HepG2 (cell line): ENCODE measurements around the gene FBXO30. TPM values are rescaled to one million over a fixed set of nuclear protein-coding genes. Genes with fewer than 3 reads are reported as not detected.

Experiments used
- ATF7 ChIP-seq, 2 experiments: fragments of 450-650 bp in 1 of 2; sonication (generic) in 1 of 2; formaldehyde crosslinking in 1 of 2; IDR thresholded peaks; 2 replicates each; pipeline versions ENCODE4 v1.4.0 to v1.6.1; 2016 to 2020; ENCODE audit warnings: antibody characterized with exemption in 1 of 2, mild to moderate bottlenecking in 1 of 2, missing genetic modification reagents in 1 of 2
- CHCHD3 ChIP-seq: sonication (generic); formaldehyde crosslinking; IDR thresholded peaks from 2 replicates; pipeline ENCODE4 v1.8.0; 2022; ENCODE audit warnings: mild to moderate bottlenecking, missing genetic modification reagents, moderate library complexity
- GFI1 ChIP-seq: sonication (generic); formaldehyde crosslinking; IDR thresholded peaks from 2 replicates; pipeline ENCODE4 v1.5.0; 2020; ENCODE audit warnings: missing genetic modification reagents, mild to moderate bottlenecking, borderline replicate concordance
- PHB2 ChIP-seq: fragments of 450-650 bp; IDR thresholded peaks from 2 replicates; pipeline ENCODE4 v1.6.1; 2018; ENCODE audit not compliant: partially characterized antibody
- SETDB1 ChIP-seq: sonication (generic); formaldehyde crosslinking; IDR thresholded peaks from 2 replicates; pipeline ENCODE4 v1.5.1; 2020; ENCODE audit warnings: missing genetic modification reagents, mild to moderate bottlenecking, borderline replicate concordance
- SP2 ChIP-seq: sonication (generic); formaldehyde crosslinking; IDR thresholded peaks from 2 replicates; pipeline ENCODE4 v1.5.1; 2020; ENCODE audit warnings: mild to moderate bottlenecking, missing genetic modification reagents
- ZNF24 ChIP-seq: fragments of 450-650 bp; IDR thresholded peaks from 2 replicates; pipeline ENCODE4 v1.6.1; 2017; ENCODE audit warnings: antibody characterized with exemption, mild to moderate bottlenecking
- ZNF552 ChIP-seq: sonication (generic); formaldehyde crosslinking; IDR thresholded peaks from 2 replicates; pipeline ENCODE4 v1.9.0; 2022; ENCODE audit warnings: missing genetic modification reagents, mild to moderate bottlenecking, borderline replicate concordance
- ZNF563 ChIP-seq: sonication (generic); formaldehyde crosslinking; IDR thresholded peaks from 2 replicates; pipeline ENCODE4 v1.8.0; 2022; ENCODE audit warnings: mild to moderate bottlenecking, moderate library complexity, missing genetic modification reagents
- ZNF572 ChIP-seq: sonication (generic); formaldehyde crosslinking; IDR thresholded peaks from 2 replicates; pipeline ENCODE4 v1.5.1; 2020; ENCODE audit warnings: mild to moderate bottlenecking, missing genetic modification reagents
- ZNF652 ChIP-seq: IDR thresholded peaks from 2 replicates; pipeline ENCODE4 v1.6.1; 2016; ENCODE audit warnings: low read depth, borderline replicate concordance
- ZNF777 ChIP-seq: sonication (generic); formaldehyde crosslinking; IDR thresholded peaks from 2 replicates; pipeline ENCODE4 v1.4.0; 2020; ENCODE audit warnings: missing genetic modification reagents
- ZSCAN21 ChIP-seq: sonication (generic); formaldehyde crosslinking; IDR thresholded peaks from 2 replicates; pipeline ENCODE4 v1.8.0; 2022; ENCODE audit warnings: mild to moderate bottlenecking, missing genetic modification reagents, moderate library complexity, borderline replicate concordance
- ZSCAN30 ChIP-seq: sonication (generic); formaldehyde crosslinking; IDR thresholded peaks from 2 replicates; pipeline ENCODE4 v1.5.0; 2020; ENCODE audit warnings: mild to moderate bottlenecking, missing genetic modification reagents
- polyA plus RNA-seq, 8 experiments: library from polyadenylated mRNA; depleted of rRNA in 3 of 8; stranded (reverse) in 7 of 8; unstranded in 1 of 8; fragments of >200 nt; fragmentation: Illumina TruSeq in 4 of 8; extraction: Trizol in 4 of 8; gene quantifications; 2 replicates each; pipeline versions ENCODE4 v1.2.1 to v1.2.3, GENCODE V29; 2011 to 2016; ENCODE audit warnings: low read depth in 4 of 8, missing spikeins in 1 of 8, mixed read lengths in 1 of 8; ENCODE audit not compliant: insufficient read depth in 1 of 8
- total RNA-seq, 5 experiments: library from RNA; depleted of rRNA; stranded (reverse); fragments of >200 nt; fragmentation: Illumina TruSeq; extraction: Trizol; gene quantifications; 2 replicates each; pipeline ENCODE4 v1.2.3, GENCODE V29; 2016; ENCODE audit warnings: low read depth in 1 of 5
- TF ChIP-seq, protein P1 (sequence below): sonication (generic); formaldehyde crosslinking; IDR thresholded peaks from 2 replicates; pipeline ENCODE4 v1.5.0; 2020; ENCODE audit warnings: mild to moderate bottlenecking, missing genetic modification reagents, borderline replicate concordance

Gene FBXO30
- total and polyA plus RNA-seq, 2 of the 13 experiments (the other 11 are each of a cell fraction or from before 2014, with no cell fraction given): 3.2 to 7.1 TPM

DNA sequence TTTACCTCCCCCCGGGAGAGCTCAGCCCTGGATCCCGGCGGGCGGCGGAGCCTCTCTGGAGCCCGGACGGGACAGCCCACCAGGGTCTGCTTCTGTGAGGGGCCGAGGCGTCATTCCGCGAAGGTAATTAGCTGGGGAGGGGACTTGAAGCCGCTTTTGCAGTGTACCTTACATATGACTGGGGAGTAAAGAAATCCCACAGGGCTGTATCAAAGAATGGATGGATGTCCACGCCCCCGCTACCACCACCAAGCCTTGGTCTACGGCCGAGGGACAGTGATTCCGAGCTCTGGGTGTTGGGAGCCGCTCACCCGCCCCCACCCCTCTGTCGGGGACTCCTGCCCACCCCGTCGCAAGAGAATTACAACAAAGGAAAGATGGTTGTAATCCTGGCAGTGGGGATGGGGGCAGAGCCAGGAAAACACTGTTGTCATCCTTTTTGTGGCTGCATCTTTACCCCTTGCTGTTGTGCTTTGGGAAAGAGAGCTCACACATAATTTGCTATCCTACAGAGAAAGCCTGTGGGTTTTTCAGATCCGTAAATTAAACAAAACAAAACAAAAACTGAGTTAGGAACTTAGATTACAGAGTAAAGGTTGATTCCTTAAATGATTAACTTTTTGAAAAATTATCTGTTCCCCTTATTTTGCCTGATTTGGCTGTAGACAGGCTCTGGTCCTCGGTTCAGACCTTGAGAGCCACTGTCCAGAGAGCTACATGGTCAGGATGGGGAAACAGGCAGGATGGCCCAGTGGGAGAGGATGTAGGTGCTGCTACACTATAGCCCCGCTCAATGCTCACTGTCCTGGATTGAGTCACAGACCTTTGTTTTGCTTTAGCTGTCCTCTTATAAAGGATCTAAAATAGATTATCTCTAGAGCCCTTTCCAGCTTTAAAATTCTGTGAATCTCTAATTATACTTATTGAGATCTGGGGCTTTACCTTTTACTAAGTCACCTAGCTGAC lies 997 bp upstream of the FBXO30 start (continued):
- no peak for TF ChIP-seq ATF7 (IDR thresholded peaks at IDR 0.05)
- 0 out of 2 replicates have a peak, but pooled peaks have one; percentile 37 for TF ChIP-seq ATF7 (CRISPR knock-in tag; IDR thresholded peaks at IDR 0.05)
- peak; percentile 27; the same call in 1 of the 2 replicates for TF ChIP-seq ZSCAN30 (CRISPR knock-in tag)
- TF ChIP-seq, protein P1, sequence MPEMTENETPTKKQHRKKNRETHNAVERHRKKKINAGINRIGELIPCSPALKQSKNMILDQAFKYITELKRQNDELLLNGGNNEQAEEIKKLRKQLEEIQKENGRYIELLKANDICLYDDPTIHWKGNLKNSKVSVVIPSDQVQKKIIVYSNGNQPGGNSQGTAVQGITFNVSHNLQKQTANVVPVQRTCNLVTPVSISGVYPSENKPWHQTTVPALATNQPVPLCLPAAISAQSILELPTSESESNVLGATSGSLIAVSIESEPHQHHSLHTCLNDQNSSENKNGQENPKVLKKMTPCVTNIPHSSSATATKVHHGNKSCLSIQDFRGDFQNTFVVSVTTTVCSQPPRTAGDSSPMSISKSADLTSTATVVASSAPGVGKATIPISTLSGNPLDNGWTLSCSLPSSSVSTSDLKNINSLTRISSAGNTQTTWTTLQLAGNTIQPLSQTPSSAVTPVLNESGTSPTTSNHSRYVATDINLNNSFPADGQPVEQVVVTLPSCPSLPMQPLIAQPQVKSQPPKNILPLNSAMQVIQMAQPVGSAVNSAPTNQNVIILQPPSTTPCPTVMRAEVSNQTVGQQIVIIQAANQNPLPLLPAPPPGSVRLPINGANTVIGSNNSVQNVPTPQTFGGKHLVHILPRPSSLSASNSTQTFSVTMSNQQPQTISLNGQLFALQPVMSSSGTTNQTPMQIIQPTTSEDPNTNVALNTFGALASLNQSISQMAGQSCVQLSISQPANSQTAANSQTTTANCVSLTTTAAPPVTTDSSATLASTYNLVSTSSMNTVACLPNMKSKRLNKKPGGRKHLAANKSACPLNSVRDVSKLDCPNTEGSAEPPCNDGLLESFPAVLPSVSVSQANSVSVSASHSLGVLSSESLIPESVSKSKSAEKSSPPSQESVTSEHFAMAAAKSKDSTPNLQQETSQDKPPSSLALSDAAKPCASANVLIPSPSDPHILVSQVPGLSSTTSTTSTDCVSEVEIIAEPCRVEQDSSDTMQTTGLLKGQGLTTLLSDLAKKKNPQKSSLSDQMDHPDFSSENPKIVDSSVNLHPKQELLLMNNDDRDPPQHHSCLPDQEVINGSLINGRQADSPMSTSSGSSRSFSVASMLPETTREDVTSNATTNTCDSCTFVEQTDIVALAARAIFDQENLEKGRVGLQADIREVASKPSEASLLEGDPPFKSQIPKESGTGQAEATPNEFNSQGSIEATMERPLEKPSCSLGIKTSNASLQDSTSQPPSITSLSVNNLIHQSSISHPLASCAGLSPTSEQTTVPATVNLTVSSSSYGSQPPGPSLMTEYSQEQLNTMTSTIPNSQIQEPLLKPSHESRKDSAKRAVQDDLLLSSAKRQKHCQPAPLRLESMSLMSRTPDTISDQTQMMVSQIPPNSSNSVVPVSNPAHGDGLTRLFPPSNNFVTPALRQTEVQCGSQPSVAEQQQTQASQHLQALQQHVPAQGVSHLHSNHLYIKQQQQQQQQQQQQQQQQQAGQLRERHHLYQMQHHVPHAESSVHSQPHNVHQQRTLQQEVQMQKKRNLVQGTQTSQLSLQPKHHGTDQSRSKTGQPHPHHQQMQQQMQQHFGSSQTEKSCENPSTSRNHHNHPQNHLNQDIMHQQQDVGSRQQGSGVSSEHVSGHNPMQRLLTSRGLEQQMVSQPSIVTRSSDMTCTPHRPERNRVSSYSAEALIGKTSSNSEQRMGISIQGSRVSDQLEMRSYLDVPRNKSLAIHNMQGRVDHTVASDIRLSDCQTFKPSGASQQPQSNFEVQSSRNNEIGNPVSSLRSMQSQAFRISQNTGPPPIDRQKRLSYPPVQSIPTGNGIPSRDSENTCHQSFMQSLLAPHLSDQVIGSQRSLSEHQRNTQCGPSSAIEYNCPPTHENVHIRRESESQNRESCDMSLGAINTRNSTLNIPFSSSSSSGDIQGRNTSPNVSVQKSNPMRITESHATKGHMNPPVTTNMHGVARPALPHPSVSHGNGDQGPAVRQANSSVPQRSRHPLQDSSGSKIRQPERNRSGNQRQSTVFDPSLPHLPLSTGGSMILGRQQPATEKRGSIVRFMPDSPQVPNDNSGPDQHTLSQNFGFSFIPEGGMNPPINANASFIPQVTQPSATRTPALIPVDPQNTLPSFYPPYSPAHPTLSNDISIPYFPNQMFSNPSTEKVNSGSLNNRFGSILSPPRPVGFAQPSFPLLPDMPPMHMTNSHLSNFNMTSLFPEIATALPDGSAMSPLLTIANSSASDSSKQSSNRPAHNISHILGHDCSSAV (CRISPR knock-in tag): 0 out of 2 replicates have a peak, but pooled peaks have one; percentile 82
- TF ChIP-seq GFI1: 0 out of 2 replicates have a peak, but pooled peaks have one; percentile 6
- TF ChIP-seq ZNF563 (CRISPR knock-in tag): no peak; the same call in 1 of the 2 replicates
- TF ChIP-seq ZNF552 (CRISPR knock-in tag): 0 out of 2 replicates have a peak, but pooled peaks have one; percentile 40
- 0 out of 2 replicates have a peak, but pooled peaks have one; percentile 69 for TF ChIP-seq ZNF572 (CRISPR knock-in tag)
- TF ChIP-seq ZNF777 (CRISPR knock-in tag): peak; percentile 51; the same call in 1 of the 2 replicates
- TF ChIP-seq CHCHD3 (CRISPR knock-in tag): no peak
- TF ChIP-seq SETDB1 (CRISPR knock-in tag): 0 out of 2 replicates have a peak, but pooled peaks have one; percentile 29
- TF ChIP-seq ZNF24: no peak
- TF ChIP-seq PHB2: no peak
- no peak for TF ChIP-seq ZSCAN21 (CRISPR knock-in tag)
- no peak for TF ChIP-seq ZNF652 (CRISPR knock-in tag)
- no peak for TF ChIP-seq SP2 (CRISPR knock-in tag)
- TF ChIP-seq, all 625 proteins: peak for 18
